Parathyroid adenoma (tissue), 2 donors: Measurements from ENCODE around the gene POU2F3.

Experiments
- H2AFZ ChIP-seq: fragments of 300-600 bp; sonication (generic); one replicate; pipeline ENCODE4 v1.7.0; 2017; ENCODE audit warnings: antibody characterized with exemption, mild to moderate bottlenecking
- H3K27ac ChIP-seq: fragments of 300-600 bp; sonication (generic); one replicate; pipeline ENCODE4 v1.7.0; 2017
- H3K27me3 ChIP-seq: fragments of 300-600 bp; sonication (generic); one replicate; pipeline ENCODE4 v1.7.0; 2017; ENCODE audit warnings: low read length; ENCODE audit not compliant: control insufficient read depth, insufficient read depth
- H3K36me3 ChIP-seq: fragments of 300-600 bp; sonication (generic); one replicate; pipeline ENCODE4 v1.7.0; 2017; ENCODE audit warnings: low read length; ENCODE audit not compliant: control insufficient read depth, insufficient read depth
- H3K4me1 ChIP-seq: fragments of 300-600 bp; sonication (generic); one replicate; pipeline ENCODE4 v1.7.0; 2017; ENCODE audit warnings: control low read depth
- H3K4me2 ChIP-seq: fragments of 300-600 bp; sonication (generic); one replicate; pipeline ENCODE4 v1.7.0; 2017; ENCODE audit warnings: low read length
- H3K4me3 ChIP-seq: fragments of 300-600 bp; sonication (generic); one replicate; pipeline ENCODE4 v1.7.0; 2017; ENCODE audit warnings: low read depth, low read length
- H3K79me2 ChIP-seq: fragments of 300-600 bp; sonication (generic); one replicate; pipeline ENCODE4 v1.7.0; 2017; ENCODE audit warnings: control low read depth
- H3K9ac ChIP-seq: fragments of 300-600 bp; sonication (generic); one replicate; pipeline ENCODE4 v1.7.0; 2017; ENCODE audit warnings: mild to moderate bottlenecking
- H3K9me3 ChIP-seq: fragments of 300-600 bp; sonication (generic); one replicate; pipeline ENCODE4 v1.7.0; 2017; ENCODE audit warnings: low read length; ENCODE audit not compliant: control insufficient read depth
- CTCF ChIP-seq: fragments of 300-600 bp; sonication (generic); IDR thresholded peaks from one replicate; pipeline ENCODE4 v1.7.0; 2017; ENCODE audit warnings: antibody characterized with exemption, mild to moderate bottlenecking
- donor health status: primary hyperparathyroidism.

Gene POU2F3

GRCh38 chr11:120335908-120336640 lies 96.1 kb downstream of the POU2F3 start, which contains the start of gene ARHGEF12:
TSS of gene ARHGEF12 (plus strand) at chr11:120336413. CDS start at chr11:120337244, 831 bp downstream.
- Histone ChIP-seq H3K27ac (peak within 1 kb of the TSS; percentile 86), H3K27me3 (no peaks in the 10 kb centered on the region), H3K9ac (peak within 1 kb of the TSS; percentile 13), H3K9me3 (no peaks in the 10 kb centered on the region), H3K4me3 (peak within 1 kb of the TSS; percentile 72), H3K4me1 (peaks cover 3% of the 10 kb centered on the region), H3K79me2 (peaks cover 12% of the 10 kb centered on the region), H3K36me3 (no peaks in the 10 kb centered on the region), H3K4me2 (peak within 1 kb of the TSS; percentile 84), H2AFZ (peak within 1 kb of the TSS; percentile 86)
- no peak for TF ChIP-seq CTCF

- no peaks in the 10 kb centered on the region for H3K36me3 ChIP-seq
- H3K4me2 ChIP-seq = peak overlapping the region; percentile 84
- no peaks in the 10 kb centered on the region for H3K9me3 ChIP-seq
- H3K9ac ChIP-seq = peak overlapping the region; percentile 0
- H3K4me1 ChIP-seq = peaks cover 5% of the 10 kb centered on the region
- H2AFZ ChIP-seq = peak overlapping the region; percentile 63
- no peaks in the 10 kb centered on the region for H3K27me3 ChIP-seq
- peak overlapping the region; percentile 72 for H3K4me3 ChIP-seq
- peak overlapping the region; percentile 83 for H3K27ac ChIP-seq
- no peak for TF ChIP-seq CTCF
- peaks cover 12% of the 10 kb centered on the region for H3K79me2 ChIP-seq
These were observed 96.9 kb downstream of the POU2F3 start for GRCh38 chr11:120336641-120337354.

GRCh38 chr11:120337355-120338106 lies 97.6 kb downstream of the POU2F3 start:
- Histone ChIP-seq H3K79me2 (peaks cover 13% of the 10 kb centered on the region), H3K9ac (peak overlapping the region; percentile 0), H3K4me2 (peak overlapping the region; percentile 84), H3K4me3 (peak overlapping the region; percentile 72), H3K27me3 (no peaks in the 10 kb centered on the region), H2AFZ (peak overlapping the region; percentile 63), H3K4me1 (peaks cover 6% of the 10 kb centered on the region), H3K9me3 (no peaks in the 10 kb centered on the region), H3K36me3 (no peaks in the 10 kb centered on the region), H3K27ac (peak overlapping the region; percentile 83)
- no peak for TF ChIP-seq CTCF

GRCh38 chr11:120338107-120338933 lies 98.4 kb downstream of the POU2F3 start:
- Histone ChIP-seq H3K27me3 (no peaks in the 10 kb centered on the region), H3K9ac (no peak overlapping the region), H3K79me2 (peaks cover 17% of the 10 kb centered on the region), H3K4me1 (peaks cover 6% of the 10 kb centered on the region), H3K9me3 (no peaks in the 10 kb centered on the region), H3K4me2 (peak overlapping the region; percentile 84), H3K27ac (peak overlapping the region; percentile 83), H3K36me3 (no peaks in the 10 kb centered on the region), H3K4me3 (peak overlapping the region; percentile 72), H2AFZ (no peak overlapping the region)
- TF ChIP-seq CTCF = no peak
